ENCODE measurements around the gene HDAC9.

DNA sequence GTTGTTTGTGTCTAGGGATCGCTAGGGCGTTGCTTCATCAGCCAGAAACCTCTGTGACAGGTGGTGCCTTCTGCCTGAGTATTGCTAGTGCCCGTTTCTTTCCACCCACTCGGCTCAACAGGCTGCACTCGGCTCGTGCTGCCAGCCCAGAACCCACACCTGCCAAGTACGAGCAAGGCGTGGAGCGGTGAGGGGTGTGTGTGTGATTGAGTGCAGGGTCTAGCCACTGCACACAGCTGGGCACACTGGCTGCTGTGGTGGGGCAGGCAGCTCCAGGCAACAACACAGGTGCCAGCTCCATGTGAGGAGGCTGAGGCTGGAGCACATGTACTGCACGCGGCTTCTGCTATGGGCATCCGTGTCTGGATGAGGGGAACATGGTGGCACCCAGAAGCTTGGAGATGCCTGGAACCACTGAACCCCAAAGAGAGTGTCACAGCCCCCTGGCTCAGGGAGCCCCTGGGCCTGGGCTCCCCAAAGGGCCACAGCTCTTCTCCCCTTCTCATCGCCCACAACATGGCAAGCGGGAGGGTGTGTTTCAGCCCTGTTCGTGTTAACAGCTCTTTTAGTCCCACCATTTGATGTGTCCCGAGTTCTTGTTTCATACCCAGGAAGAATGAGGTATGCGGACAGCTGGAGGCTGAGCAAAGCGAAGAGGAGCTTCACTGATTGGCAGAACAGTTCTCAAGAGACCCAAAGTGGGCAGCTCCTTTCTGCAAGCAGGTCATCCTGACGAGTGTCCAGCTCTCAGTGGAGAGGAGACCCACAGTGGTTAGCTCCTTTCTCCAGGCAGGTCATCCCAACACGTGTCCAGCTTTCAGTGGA, 78.1 kb downstream of the HDAC9 start:
- TF ChIP-seq POLR2A (IDR thresholded peaks at IDR 0.05) (no peak), CTCF (IDR thresholded peaks at IDR 0.05) (no peak)
